Measurements from ENCODE around the gene ASTN2.
"Not testable (repeated sequence)": the region's sequence is repeated elsewhere in the genome, so short reads cannot be mapped to it uniquely, and the experiment has no call there.

Gene ASTN2

DNA sequence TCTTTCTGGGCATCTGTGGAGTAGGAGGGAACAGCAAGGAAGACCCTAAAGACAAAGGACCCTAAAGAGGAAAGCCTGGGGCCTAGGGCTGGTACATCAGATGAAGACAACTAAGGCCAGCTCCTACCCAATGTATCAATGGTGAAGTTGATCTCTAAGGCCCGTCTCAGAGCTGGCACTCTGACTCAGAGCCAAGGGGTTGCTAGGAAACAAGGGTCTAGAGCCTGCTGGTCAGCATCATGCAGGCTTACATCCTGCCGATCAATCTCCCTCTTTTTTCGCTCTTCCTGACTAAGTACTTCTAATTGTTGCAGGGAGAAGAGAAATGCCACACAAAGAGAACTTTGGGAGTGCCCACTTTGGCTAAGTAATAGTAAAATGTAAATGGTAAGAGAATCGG is 701.6 kb downstream of the ASTN2 start:
- FAIRE-seq, result no peak

DNA sequence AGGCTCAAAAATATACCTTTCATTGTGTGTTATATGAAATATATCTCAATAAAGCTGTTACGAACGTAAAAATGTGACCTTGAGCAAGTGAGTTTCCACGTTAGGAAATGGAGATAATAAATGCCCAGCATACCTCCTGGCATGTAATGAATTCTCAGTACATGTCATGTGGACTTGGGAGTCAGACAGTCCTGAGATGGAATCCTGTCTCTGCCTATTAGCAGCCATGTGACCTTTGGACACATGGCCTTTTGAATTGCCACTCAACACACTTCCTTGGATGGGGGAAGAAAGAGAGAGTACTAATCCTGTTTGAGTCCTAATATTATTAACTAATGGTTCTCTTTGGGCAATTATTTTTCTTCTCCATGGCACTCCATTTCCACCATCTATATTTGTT is 702.1 kb downstream of the ASTN2 start:
- FAIRE-seq, result no peak

DNA sequence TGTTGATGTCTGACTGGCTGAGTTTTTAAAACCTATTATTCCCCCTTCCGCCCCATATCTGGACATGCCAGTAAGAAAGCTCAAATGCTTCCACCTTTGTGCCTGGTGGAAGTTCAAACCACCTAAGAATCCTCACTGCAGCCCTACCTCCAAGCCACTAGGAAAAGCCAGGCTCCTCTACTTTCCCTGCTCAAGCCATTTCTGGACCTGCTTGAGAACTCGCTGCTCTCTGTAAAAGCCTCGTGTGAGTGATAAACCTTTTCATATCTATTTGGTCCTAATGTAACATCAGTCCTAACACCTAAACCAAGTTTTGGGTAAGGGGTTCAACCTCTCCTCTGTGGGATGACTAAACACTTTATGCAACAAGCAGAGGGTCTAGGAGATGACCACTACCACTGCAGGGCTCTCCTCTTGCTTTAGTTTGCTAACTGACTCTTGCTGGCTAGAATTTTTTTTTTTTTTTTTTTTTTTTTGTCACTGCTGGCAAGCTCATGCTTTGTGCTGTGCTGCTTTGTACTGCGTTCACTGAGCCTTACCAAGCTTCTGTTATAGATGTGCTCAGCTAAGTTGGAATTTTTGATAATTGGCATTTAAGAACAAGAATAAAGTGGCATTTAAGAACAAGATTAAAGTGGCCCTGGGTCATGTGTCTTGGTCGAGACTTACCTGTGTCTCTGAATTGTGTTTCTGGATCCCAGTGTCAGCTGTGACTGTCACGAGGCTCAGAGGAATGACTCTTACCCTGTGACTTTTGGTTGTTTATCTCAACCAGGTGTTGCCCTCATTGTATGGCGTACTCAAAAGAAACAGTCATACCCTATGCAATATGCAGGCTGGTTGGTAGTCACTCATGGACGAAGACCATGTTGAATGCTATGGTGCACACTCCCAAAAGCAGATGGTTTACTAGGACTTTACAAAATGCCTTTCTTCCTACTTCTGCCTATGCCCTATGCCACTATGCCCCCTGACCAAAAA is 708.3 kb downstream of the ASTN2 start:
- FAIRE-seq, result no peak

DNA sequence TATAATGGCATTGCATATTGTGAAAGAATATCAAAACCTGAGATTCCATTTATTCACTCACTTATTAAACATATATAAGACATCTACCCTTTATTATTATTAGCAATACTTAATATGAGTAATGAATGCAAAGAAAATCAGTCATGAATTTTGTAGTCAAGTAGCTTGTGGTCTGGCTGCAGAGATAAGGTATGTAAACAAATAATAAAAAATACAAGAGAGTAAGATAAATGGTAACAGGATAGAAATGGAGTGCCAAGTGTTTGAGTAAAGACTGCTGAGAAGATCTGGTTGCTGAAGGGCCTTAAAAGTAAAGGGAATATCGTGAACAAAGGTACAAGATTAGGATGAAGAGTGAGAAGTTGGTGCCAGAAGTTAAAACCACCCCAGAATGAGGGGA is 709.3 kb downstream of the ASTN2 start:
- no peak for FAIRE-seq

DNA sequence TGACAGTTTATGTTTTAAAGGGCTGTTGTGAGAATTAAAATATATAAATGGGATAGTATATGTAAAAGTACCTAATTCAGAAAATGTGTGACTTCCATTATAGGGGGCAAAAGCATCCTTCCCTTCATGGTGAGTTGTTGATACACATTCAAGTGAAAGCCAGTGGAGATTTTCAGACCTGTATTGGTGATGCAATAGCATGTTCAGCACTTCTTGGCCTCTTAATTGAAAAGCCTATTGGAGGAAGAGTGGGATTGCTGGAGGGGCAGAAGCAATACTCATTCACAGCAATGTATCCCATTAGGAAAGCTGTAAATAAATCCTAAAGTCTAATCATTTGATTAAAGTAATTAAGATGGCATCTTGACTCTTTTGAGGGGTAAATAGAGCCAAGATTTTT is 710.4 kb downstream of the ASTN2 start:
- no peak for FAIRE-seq

DNA sequence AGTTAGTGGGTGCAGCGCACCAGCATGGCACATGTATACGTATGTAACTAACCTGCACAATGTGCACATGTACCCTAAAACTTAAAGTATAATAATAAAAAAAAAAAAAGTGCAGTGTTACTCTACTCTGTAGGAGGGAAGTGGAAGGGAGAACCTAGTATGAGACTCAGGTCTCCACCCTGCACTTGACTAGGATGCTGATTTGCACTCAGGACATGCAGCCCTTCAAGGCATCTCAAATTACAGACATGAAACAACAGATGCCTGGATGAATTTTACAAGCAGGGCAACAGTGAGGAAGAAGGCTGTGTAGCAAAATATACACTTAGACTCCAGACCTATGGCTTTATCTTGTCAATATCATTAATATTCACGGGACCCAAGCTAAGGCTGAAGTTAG is 711.2 kb downstream of the ASTN2 start:
- no peak for FAIRE-seq

DNA sequence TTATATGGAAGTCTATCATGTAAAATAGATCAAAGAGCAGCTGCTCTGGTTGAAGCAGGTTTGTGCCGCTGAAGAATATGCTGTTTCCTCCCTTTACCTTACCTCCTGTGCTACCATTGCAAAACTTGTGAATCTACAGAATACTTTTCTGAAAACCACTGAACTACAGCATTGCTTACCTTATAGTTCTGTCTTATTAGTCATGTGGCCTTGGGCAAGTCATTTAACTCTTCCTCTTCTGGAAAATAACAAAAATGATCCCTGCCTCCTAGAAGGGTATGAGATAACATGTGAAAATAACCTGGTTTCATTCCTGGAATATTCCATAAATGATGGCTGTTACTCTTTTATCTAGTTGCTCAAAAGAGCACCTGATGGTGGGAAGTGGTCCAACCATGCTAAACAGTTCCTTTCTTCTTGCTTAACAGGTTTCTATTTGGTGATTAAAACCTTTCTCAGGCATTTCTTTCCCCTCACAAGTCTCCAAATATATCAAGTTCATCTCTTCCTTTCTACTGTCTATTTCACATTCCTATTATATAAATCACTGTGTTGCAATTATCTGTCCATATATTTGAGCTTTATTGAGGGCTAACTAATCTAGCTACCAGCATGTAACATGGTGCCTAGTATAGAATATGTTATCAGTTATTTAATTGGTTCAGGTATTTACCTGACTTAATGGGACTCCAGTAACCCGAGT is 712.8 kb downstream of the ASTN2 start:
- FAIRE-seq, result no peak

DNA sequence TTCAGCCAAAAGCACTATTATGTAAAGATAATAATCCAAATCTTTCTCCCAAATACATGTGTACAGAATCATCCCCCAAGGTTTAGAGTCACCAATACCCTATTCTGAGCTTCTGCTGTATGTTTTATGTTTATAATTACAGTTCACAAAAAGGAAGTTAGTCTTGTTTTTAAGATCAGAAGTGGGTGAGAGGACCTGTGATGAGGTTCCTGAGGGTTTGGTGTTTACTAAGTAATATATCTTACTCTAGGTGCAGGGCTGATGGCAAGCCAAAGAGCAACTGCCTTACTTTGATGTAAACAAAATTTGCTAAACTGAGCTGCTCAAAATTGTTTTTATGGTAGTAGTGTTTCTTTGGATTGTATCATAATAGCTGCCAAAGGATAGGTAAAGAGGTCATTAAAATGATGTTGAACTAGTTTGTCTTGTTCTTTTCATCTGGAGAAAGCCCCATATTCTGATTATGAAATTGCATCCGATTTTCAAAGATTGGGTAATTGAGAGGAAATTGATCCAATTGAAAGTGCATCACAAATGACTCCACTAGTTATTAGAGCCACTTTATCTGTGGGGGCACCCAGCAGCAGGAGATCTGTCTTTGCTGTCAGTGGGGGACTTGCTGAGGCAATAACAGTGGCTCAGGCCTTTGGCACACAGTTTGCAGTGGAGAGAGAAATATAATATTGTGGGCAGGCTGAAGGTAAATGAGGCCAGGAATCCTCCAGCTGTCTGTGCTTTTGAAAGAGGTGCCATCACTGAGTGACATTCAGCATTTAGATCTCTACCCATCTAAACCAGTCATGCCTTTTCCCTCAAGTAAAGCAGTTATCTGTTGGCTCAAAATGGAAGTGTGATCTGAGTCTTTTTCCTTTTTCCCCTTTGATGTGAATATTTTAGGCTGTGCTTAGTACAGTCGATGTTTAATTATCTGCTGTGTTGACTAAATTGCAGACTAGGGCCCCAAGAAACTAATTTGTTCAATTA is 713.7 kb downstream of the ASTN2 start:
- no peak for FAIRE-seq

DNA sequence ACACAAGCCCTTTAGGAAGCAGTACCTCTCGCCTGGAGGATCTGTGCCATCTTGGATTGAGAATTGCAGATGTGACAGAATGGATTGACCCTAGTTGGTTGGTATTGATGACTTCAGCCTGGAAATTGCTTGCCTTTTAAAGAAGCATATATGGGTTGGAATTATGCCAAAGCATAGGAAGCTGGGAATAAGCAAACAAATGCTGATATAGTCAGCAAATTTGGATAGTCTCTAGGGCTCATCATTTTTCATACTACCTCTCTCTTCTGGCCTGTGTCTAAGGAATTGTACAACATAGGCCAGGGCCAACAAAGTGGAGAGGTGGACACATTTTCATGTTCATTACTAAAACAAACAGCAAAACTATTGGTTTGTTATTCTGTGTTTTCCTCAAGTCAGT is 714.6 kb downstream of the ASTN2 start:
- FAIRE-seq, result no peak

DNA sequence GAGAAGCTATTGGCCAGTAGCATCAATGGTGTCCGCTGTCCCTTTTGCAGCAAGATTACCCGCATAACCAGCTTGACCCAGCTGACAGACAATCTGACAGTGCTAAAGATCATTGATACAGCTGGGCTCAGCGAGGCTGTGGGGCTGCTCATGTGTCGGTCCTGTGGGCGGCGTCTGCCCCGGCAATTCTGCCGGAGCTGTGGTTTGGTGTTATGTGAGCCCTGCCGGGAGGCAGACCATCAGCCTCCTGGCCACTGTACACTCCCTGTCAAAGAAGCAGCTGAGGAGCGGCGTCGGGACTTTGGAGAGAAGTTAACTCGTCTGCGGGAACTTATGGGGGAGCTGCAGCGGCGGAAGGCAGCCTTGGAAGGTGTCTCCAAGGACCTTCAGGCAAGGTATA is 717.0 kb downstream of the ASTN2 start:
- no peak for FAIRE-seq

DNA sequence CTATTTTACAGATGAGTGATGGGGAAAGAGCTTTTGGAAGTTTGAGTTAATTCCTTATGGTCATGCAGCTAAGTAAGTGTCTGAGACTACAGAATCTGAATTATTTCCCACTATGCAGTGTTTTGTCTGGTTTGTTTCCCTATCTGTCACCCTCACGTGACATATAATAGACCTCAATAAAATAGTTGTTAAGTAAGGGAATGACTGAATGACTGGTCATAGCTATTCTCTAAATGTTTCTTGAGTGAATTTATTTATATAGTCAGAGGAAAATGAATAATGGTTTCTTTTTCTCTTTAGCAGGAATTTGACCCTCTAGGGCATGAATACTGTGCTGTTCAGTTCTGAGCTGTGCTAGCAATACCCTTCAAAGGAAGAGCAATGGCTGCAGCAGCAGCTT is 717.5 kb downstream of the ASTN2 start:
- FAIRE-seq, result no peak

DNA sequence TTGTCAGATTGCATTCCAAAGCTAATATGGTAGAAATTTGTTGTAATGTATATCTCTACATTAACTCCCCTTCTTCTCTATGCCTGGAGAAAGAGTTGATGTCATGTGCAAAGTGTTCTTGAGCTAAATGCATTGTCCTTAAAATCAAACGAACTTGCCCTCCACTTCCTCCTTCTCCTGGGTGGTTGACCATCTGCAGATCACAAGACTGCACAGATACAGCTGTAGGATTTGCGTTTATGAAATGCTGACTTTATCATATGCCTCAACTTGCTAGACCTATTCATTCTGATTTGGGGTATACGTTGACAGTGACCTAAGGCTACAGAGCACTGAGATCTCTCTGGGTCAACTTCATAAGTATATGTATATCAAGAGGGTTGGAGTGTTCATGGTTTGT is 719.4 kb downstream of the ASTN2 start:
- no peak for FAIRE-seq

DNA sequence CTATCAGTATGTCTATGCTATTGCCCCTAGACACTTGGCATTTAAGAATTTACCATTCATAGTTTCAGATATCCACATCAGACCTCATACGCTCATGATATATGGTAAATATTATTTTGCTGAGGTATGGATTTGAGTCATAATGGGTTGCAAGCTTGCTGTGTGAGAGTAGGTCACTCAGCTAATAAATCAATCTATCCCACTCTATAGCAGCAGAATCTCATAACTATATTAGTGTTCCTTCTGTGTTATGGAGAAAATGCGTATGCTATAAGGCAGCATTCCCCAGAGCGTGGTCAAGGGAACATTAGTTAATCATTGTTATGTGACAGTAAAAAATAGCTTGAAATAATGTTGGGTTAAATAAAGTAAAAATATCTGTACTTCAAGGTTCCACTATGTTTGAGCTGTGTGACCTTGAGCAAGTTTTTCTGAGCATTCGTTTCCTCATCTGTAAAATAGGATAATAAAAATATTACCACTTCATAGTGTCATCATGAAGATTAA is 720.0 kb downstream of the ASTN2 start:
- no peak for FAIRE-seq

DNA sequence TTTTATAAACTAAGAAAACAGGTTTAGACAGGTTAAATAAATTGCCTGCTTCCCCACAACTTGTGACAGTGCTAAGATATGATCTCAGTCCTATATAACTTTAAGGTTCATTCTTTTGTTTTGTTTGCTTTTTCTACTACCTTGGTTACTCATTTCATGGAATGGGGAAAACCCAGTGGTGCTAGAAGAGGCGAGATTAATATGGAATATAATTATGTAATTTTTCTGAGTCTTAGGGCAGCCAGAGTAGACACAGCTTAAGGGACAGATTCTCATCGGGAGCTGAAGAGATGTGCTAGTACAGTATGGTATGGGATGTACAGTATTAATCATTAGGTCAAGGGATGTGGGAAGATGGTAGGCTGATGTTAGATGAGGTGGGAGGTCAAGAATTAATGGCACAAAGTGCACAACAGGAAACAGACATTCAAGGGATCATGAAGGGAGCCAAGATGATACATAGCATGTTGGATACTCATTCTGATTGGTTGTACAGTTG is 721.6 kb downstream of the ASTN2 start:
- no peak for FAIRE-seq

DNA sequence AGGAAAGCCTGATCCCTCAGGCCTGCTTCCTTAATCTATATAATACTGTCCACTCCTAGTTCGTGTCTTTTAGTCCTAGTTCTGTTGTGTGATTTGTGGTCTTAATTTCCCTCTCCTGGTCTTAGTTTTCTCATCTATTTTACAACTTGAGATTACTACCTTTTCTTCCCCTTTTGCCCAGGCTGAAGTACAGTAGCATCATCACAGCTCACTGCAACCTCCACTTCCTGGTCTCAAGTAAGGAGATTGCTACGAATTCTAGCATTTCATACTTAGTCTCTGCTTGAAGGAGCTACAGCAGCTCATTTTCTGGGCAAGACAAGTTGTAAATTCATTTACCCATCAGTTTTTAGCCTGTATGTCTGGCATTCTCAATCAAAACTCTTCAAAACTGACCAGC is 722.2 kb downstream of the ASTN2 start:
- no peak for FAIRE-seq

DNA sequence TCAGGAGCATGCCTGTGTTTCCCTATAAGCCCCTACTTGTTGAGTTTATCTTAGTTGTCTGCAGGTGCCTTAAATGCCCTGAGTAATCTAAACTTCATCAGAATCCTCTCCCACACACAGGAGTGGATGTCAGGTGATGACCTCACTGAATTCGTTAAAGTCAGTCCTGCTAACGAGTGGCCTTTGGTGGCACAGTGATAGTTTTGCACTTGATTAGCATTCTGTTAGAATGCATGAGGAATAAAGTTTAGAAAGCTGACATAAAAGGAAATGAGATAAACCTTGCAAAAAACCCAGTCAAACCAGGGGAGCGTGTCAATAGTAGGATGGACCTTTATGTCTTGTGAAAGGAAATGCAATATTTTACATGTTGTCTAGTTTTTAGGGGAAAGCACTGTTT is 723.2 kb downstream of the ASTN2 start:
- FAIRE-seq, result no peak

DNA sequence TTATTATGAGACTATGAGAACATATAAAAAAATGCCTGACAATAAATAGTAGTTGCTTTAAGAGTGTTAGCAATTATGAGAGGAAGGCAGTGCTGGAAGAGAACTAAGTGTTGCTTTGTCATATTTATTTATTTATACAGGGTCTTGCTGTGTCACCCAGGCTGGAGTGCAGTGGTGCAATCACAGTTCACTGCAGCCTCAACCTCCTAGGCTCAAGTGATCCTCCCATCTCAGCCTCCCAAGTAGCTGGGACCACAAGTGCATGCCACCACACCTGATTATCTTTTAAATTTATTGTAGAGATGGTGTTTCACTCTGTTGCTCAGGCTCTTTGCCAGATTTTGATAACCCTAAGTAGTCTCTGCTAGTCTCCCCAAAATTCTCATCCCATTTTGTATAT is 724.1 kb downstream of the ASTN2 start:
- FAIRE-seq, result not testable (repeated sequence)

DNA sequence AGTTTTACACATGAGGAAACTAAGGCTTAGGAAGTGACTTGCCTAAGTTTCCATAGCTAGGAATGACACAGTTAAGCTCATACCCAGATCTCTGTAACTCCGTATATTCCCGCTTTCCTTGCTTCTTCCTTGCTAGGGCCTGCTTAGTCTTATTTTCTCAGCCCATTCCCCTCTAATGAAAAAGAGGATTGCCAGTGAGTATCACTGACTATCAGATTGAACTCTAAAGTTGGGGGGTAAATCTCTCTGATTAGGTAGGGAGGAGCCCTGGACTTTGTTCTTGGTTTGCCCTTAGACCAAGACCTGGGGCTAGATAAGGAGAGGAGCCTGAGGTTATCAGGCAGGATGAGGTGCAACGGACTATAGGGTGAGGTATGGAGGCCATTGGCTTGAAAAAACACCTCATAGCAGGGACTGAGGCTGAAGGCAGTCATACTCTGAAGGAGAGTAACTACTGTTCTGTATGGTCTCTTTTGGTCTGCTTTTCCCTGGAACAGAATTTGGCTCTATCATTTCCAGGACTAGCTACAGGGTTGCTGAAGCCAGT is 725.3 kb downstream of the ASTN2 start:
- no peak for FAIRE-seq

DNA sequence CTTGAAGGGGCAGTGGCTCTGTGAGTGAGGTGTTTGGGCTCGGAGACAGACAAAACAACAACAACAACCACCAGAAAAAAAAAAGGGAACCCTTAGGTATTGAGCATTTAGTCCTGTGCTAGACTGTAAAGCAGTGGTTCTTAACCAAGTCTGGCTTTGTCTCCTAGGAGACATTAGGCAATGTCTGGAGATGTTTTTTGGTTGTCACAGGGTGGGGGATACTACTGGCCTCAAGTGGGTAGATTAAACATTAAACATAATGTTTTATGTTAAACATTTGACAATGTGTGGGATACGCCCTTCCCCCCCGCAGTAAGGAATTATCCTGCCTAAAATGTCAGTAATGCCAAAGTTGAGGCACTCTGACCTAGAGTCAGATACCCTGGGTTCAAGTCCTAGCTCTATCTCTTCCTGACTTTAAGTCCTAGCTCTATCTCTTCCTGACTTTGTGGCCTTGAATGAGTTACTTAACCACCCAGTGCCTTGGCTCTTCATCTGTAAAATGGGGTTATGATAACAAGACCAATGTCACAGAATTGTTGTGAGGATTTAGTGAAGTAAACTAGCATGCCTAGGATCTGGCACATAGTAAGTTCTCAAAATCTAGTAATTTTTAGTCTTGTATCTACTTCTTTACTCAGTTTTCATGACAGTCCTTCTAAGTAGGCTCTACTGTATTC is 725.9 kb downstream of the ASTN2 start:
- FAIRE-seq, result no peak

DNA sequence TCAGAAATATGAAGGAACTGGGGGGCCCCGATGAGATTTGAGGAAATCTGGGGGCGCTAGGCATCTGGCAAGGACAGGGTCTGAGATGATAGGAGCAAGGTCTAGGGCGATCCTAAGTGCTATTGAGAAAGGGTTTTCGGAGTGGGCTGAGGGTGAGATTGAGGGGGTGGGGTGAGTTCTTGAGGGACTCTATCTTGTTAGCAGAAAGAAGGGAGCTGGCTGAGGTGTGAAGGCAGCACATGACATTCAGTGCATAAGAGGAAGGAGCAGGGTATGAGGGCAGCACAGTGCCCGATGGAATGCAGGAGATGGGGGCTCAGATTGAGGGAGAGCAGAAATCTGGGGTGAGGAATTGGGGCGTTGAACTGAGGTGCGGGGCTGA is 727.1 kb downstream of the ASTN2 start:
- no peak for FAIRE-seq

DNA sequence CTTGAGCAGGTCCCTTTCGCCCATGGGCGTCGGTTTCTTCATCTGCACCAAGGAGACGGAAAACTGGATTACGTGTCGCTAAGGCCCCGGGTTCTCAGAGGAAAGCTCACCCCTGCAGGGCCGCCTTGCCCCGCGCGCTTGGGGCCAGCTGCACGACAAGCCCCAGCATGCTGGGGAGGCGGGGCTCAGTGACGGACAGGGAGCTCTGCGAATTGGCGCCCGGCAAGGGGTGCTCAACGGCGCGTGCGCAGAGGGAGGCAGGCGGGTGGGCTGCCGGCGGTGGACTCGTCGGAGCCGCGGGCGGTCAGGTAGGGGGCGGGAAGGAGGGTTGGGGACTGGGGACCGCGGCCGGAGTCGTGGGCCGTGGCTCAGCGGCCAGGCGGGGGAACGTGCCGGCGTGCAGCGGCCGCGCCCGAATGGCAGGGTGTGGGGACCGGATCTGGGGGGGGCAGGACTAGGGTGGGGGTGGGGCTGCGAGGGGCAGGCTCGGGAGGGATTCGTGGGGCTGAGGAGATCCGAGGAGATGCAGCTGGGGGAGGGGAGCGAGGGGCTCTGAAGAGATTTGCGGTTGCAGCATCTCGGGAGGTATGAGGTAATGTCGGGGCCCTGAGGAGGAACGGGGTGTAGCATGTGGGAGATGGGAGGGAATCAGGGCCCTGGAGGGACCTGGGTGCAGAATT is 727.6 kb downstream of the ASTN2 start, which contains the start of gene TRIM32:
Gene TRIM32, plus strand, starts transcription at position 232 of the 680 bp plus-strand sequence. CDS start 10,438 bp downstream, outside the sequence.
- no peak for FAIRE-seq
